HG03135 (cell line): ENCODE data around the gene ABHD13.
A peak's percentile ranks its signal among the peaks of the same experiment; 100 is the strongest.

Source experiments
- ATAC-seq: cut with Tn5 transposase; IDR thresholded peaks from one replicate; pipeline ENCODE4 v1.9.1; 2021; ENCODE audit warnings: mild to moderate bottlenecking, moderate library complexity; ENCODE audit not compliant: unreplicated experiment

The ABHD13 gene

DNA sequence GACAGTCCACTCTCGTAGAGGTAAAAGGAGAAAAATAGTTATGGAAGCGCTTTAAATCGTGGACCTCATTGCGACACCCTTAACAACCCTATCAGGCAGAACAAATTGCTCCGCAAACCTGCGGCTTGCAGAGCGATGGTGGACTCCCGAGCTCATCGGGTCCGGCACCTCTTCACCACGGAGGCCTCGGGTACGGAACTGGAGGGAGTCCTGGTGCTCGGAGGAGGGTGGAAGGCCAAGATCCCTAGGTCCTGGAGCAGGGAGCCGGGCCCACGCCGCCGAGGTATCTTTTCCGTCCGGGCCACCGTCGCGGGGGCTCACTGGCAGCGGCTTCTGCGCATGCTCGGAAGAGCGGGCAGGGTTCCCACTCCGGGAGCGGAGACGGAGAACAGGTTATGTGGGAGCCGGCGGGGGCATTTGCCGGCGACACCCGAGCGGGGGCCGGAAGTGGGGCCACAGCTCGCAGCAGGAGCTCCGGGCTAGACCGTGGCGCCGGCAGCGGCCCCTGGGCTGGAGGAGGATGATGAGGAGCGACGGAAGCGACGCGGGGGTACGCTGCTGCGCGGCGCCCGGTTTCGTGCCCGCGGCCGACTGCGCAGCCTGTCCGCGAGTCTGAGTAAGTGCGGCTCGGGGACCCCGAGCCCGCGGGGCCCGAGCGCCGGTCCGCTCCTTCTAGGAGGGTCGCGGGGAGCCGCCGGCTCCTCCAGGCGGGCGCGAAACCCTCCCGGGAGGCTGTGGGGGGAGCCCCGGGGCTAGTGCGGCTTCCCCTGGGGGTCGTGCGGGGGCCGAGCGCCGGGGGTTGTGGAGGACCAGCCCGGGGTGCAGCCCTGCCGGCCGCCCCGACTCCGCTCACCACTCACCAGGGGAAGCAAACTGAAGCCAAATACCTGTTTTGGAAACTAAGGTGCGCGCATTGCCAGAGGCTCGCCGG, at the start of gene ABHD13:
TSS of gene ABHD13 (plus strand) at position 349 of the 931 bp plus-strand sequence. CDS start 10,827 bp downstream, outside the sequence.
- ATAC-seq: peak; percentile 80

DNA sequence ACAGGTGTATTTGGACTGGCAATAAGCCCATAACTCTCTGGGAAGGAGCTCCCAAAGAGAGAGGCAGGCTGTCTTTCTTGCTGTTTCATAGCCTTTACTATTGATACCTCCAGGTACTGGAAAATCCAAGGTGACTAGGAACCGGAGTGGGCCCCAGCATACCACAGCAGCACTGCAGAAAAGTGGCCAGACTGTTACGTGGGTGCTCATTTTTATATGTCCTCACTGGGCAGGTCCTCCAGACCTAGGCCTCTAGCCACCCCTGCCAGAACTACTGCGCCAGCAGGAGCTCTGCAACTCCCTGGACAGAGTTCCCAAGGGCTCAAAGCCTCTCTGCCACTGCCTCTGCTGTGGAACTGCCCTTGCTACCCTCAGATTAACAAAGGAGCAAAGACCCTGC, 49.3 kb upstream of the ABHD13 start:
- ATAC-seq: no peak

DNA sequence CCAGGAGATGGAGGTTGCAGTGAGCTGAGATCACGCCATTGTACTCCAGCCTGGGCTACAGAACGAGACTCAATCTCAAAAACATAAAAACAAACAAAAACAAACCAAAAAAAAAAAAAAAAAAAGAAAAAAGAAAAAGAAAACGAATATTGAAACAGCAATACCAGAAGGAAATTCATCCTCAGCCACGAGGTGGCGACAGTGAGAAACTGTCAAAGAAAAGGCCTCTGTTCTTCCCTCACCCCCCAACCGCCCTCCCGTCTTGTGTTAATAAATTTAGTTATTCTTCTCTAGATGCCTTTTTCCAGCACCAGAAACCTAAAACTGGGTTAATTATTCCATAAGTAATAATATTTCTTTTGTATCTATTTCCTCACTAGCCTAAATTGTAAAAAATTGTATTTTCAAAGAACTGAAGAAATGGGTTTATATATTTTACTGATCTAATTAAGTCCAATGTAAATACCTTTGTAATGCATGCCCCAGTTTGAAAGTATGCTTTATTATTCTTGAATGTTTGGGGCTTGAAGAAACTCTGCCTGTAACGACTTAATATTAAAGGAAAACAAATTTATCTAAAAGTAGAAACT, 41.4 kb upstream of the ABHD13 start:
- ATAC-seq: no peak

DNA sequence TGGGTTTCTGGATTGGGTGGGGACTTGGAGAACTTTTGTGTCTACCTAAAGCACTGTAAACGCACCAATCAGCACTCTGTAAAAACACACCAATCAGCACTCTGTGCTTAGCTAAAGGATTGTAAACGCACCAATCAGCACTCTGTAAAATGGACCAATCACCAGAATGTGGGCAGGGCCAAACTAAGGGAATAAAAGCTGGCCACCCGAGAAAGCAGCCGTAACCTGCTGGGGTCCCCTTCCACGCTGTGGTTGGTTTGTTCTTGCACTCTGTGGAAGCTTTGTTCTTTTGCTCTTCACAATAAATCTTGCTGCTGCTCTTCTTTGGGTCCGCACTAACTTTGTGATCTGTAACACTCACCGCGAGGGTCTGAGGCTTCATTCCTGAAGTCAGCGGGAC, 40.1 kb upstream of the ABHD13 start:
- no peak for ATAC-seq

DNA sequence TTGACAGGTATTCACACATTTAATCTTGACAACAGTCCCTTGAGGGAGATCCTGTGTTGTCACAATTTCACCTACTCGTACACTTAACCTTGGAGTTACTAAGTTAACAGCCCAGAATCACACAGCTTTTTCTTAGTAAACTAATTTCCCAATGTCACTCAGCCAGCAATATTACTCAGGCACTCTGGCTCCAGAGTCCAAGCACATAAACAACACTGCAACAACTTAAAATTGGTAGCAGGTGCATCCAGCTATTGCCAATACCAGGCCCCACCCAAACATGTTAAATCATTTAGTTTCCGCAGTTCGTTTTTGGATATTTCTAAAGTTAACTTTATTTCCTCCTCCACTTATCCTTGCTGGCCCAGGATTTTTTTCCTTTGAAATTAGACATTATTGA, 35.5 kb upstream of the ABHD13 start:
- ATAC-seq: no peak

DNA sequence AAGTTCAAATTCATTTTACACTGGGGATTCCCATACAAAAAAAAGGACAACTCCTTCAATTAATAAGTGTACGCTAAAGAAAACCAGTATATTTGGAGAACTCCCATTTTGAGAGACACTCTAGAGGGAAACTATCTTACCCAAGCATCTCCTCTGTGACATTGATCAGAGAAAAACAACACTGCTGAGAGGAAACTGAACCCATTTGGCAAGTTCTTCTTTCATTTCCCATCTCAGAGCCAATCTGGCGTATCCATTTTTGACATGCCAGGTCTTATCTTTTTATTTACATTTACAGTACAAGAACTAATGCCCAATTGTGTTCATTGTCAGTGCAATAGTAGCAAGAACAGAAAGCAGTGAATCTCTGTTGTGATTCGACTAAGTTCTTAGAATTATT, 33.0 kb upstream of the ABHD13 start:
- no peak for ATAC-seq

DNA sequence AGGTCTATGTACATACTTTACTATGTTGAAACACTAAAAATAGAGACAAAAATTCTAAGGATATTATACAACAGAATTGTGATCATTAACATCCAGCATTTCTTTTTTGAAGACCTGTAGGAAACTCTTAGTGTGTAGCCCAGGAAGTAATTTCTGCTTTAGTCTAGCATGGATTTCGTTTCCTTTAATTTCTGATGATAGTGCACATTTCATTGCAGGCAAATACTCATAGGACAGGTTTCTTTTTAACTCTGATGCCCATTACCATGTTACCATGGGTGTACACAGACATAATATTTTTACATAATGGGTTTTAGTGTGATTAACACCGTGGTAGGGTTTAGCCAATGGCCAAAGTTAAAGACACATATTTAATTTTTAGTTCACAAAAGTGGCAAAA, 29.9 kb upstream of the ABHD13 start:
- ATAC-seq: no peak

DNA sequence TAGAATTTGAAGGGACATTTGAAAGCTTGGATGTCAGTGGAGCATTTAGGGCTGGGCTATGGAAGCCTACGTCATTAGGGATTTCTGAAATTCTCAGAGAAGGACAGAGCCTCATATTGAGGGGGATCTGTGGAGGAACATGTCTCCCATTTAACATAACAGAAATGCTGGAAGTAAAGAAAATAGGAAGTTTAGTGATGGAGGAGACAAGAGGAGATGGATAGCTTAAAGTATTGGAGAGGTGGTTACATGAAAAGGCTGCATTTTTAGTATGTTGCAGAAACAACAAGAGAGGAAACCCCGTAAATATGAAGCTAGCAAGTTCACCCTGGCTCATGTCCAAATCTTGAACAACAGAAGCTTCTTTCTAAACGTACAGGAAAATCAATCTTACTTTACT, 27.3 kb upstream of the ABHD13 start:
- ATAC-seq: no peak

DNA sequence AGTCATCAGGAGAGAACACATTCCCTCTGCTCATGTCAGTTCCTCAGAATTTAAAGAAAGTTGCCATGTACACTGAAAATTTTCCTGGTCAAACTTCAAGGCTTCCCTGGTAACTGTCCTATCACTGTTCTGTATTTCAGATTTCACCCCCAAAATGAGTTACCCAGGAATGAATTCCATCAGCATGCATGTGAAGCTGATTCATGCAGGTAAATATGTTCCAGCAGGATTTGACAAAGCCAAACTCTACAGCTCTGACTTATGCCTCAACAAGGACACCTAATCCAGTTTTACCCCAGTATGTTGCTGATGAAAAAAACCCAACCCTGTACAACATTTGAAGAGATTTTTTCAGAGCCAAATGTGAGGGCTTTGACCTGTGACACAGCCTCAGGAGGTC, 24.4 kb upstream of the ABHD13 start:
- no peak for ATAC-seq

DNA sequence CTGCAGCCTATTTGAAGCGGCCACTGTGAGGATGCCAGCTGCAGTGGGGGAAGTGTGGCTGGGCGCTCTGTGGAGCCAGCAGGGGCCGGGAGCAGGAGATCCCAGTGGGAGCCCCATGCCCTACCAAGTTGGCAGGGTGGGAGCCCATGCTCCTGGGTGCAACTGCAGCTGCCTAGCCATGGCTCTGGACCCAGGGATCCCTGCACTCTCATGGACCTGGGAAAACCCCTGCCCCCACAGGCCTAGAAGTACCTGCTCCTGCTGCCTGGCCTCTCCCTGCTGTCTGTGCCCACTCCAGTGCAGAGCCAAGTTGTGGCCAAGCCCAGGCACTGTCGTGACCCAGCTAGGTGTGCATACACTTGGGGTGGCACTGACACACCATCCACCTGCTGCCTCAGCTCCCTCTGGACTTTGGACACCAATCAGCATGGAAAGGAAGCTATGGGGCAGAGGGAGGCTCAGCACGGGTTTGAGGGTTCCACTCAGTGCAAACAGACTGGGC, 23.7 kb upstream of the ABHD13 start:
- no peak for ATAC-seq

DNA sequence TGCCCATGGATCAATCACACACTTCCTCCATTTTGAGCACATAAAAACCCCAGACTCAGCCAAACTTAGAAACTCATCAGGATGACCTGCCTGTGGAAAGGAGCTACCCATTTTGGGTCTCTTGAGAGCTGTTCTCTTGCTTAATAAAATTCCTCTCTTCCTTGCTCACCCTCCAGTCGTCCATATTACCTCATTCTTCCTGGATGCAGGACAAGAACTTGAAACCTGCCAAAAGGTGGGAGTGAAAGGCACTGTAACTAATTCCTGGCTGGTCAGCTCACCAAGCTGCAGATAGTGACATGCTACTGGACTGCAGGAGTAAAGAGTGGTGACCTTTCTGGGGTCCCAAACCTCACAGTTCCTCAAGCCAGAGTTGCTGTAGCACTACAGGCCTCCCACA, 23.0 kb upstream of the ABHD13 start:
- ATAC-seq: no peak

DNA sequence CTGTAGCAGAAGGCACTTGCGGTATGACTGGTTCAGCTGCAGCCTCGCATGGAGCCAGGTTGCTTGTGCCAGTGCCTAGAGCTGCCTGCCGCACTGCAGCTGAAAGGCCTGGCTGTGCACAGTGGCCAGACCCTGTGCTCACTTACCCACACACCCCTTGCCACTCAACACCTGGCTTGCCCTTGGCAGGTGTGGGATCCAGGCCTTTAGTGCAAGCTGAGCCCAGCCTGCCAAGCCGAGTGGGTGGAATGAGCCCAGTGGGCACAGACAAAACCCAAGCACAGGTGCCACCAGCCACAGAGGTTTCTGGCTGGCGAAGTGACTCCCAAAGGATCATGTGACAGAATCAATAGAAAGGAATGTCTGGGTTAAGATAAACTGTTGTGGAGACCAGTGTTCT, 22.3 kb upstream of the ABHD13 start:
- no peak for ATAC-seq

DNA sequence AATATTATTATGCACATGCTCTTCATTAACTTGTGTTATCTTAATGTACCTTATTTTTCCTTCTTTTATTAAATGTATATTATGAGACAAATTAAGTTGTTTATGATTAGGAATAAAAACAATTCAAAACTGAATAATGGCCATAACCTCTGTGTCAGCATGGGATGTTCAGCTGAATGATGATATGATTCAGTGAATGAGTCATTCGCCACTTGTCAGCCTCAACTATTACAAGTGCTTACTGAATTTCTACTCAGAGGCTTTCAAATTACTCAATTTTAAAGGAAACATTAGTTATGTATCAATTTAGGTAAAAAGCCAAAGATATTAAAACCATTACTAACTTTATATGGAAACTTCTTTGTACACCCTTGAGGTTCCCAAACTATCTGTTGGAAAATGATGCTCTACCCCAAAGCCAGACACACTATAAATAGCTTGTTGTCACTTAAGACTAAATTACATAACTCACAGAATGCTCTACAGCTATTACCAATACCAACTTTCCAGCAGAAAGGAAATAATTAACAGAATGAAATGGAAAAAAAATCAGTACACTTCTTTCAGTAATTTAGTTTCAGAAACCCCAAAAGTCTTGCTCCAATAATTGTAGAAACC, 17.3 kb upstream of the ABHD13 start:
- no peak for ATAC-seq

DNA sequence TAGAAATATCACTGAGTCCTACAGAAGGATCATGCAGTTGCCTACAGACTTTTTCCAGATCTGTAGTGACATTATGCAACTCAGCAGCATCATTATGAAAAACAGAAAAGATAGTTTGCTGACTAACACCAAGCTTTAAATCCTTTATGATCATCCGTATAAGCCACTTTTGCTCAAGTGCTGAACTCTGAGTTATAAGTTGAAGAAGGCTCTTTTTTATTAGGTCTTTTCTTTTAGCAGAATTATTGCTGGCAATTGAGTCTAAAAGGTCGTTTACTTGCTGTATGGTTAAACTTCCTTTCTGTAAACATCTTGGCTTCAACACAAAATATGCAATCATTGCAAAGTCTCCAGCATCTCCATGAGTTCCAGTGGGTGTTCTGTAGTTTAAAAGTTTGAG, 7.6 kb upstream of the ABHD13 start:
- no peak for ATAC-seq

DNA sequence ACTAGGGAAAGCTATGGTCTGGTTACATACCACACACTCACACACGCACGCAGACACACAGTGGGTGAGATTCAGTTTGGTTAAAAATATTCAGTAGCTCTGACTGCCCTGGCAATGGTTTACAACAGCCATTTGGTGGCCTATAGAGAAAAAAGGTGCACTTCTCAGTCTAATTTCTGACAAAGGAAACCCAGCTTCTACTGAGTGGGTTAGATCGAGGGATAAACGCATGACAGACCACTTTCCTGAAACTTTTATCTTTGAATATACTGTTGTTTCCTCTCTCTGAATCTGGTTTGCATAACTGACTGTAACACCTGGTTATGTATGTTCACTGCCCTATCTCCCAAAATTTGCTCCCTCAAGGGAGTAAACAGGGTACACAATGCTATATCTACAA, 5.3 kb upstream of the ABHD13 start:
- ATAC-seq: peak; percentile 31

DNA sequence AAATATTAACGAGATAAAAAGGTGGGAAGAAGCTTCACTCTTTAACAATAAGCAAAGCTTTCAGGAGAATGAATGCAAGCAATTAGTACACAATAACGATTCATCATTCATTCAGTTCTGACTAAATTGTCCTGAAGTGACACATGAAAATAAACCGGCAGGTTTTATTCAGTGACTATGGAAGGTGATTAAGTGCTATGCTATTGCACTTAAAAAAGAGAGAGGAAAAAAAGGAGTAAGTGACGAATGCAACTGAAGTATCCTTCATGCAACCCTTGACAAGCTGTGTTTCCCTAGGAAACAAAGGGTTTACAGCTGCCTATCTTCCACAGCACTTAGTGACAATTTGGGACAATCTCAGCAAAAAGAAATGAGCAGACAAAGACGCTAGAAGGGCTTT, 4.2 kb upstream of the ABHD13 start:
- no peak for ATAC-seq

DNA sequence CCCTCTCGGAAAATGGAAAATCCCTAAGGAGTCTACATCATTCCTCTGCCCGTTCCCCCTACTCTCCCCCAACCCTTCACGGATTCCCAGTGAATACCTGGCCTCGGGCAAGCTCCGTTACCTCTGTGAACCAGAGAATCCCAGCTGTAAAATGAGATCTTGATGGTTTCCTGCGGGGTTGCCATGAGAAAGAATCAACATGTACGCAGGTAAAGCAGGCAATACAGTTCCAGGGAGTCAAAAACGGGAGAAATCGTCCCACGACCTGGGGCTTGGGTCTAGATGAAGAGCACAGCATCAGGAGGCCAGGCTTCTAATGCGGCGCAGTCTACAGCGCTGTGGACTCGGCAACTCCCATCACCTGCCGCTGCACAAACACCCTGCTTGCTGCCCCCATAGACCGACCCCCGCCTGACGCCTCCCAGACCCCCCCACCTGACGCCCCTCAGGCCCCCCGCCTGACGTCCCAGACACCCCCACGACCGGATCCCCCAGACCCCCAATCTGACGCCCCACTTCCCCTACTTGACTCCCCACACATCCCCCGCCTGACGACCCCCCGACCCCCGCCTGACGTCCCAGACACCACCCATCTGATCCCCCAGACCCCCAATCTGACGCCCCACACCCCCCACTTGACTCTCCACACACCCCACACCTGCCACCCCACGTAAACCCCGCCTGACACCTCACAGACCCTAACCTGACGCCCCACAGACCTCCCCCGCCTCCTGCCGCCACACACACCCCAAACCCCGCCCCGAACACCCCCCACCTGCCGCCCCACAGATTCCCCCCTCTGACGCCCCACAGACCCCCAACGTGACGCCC, 3.5 kb upstream of the ABHD13 start:
- no peak for ATAC-seq

DNA sequence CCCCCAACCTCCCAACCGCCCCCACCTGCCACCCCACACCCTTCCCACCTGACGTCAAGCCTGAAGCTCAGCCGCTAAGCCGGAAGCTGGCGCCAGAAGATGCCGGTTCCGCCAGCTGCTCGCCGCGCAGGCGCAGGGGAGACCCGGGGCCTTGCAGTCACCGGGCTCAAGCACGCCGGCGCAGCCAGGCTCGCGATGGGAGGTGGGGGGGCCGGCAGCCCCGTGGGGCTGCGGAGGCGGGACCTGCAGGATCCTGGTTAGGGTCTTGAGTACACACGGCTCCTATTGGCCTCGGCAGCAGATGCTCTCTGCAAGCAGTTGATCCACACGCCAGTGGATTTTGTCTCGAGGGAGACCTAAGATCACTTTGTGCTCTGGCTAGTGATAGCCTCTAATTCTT, 2.8 kb upstream of the ABHD13 start, which contains the start of gene LIG4:
TSS of gene LIG4 (minus strand) at position 101 of the 400 bp plus-strand sequence. CDS start 4,268 bp downstream, outside the sequence.
- ATAC-seq: peak; percentile 62

DNA sequence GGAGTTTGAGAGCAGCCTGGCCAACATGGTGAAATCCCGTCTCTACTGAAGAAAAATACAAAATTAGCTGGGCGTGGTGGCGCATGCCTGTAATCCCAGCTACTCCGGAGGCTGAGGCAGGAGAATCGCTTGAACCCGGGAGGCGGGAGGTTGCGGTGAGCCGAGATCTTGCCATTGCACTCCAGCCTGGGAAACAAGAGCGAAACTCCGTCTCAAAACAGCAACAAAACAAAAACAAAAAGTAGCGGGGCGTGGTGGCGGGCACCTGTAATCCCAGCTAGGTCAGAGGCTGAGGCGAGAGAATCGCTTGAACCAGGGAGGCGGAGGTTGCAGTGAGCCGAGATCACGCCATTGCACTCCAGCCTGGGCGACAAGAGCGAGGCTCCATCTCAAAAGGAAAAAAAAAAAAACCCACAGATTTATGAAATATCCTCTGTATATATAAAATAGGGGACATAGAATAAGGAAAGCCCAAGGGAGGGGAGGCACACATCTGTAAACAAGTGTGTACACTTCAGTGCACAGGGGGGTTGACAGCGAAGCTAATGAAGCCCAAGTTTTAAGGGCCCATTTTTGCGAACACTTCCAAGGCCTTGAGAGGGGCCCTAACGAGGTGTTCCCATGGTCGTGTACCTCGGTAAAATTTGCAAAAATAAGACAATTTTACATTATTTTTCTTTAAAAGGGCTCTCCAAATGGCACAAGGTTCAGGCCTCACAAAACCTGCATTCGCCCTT, 717 bp upstream of the ABHD13 start:
- peak; percentile 0 for ATAC-seq

DNA sequence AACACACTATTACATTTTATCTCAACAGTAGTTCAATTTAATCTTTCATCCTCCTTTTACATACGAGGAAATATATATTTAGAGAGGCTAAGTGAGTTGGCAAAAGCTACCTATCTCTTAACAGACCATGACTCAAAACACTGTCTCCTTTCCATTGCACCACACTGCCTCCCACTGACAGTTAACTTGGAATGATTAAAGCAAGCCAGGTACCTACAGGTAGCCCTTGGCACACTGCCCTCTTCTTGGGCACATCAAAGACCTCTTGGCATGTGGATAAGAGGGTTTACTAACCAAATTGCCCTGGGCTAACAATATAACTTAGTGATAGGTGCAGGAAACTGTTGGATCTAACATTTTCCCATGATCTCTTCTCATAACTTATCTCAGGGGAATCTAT, 1.8 kb downstream of the ABHD13 start:
- no peak for ATAC-seq
